Upper lobe of left lung (tissue), 6 donors: ENCODE data around the gene NAT16. TPM values are rescaled to one million over a fixed set of nuclear protein-coding genes. Genes with fewer than 3 reads are reported as not detected.
"Not testable (repeated sequence)": the region's sequence is repeated elsewhere in the genome, so short reads cannot be mapped to it uniquely, and the experiment has no call there.

ENCODE experiments used
- ATAC-seq, 2 donors: fragments of 200-7000 bp; cut with Tn5 transposase; one replicate each; pipeline ENCODE4 v1.9.1; 2022; ENCODE audit warnings: mild to moderate bottlenecking in 2 of 2, moderate library complexity in 2 of 2; ENCODE audit not compliant: low FRiP score in 2 of 2
- DNase-seq, 2 donors: peaks; one replicate each; pipeline ENCODE4 v3.0.0-alpha.2; 2019 to 2020
- H3K27ac ChIP-seq, 4 donors: fragments of 200-600 bp; sonication (generic); one replicate each; pipeline ENCODE4 v1.5.1; 2016 to 2019
- H3K27me3 ChIP-seq, 4 donors: fragments of 200-600 bp; sonication (generic); one replicate each; pipeline ENCODE4 v1.5.1; 2017 to 2019
- H3K36me3 ChIP-seq, 4 donors: fragments of 200-600 bp; sonication (generic); one replicate each; pipeline ENCODE4 v1.5.1; 2016 to 2019
- H3K4me1 ChIP-seq, 4 donors: fragments of 200-600 bp; sonication (generic); one replicate each; pipeline ENCODE4 v1.5.1; 2018 to 2019
- H3K4me3 ChIP-seq, 4 donors: fragments of 200-600 bp; sonication (generic); one replicate each; pipeline ENCODE4 v1.5.1; 2017 to 2019; ENCODE audit warnings: mild to moderate bottlenecking in 2 of 4, moderate library complexity in 1 of 4
- H3K9me3 ChIP-seq, 4 donors: fragments of 200-600 bp; sonication (generic); one replicate each; pipeline ENCODE4 v1.5.1; 2018 to 2019
- CTCF ChIP-seq, 6 experiments: fragments of 450-650 bp in 4 of 6; fragments of 200-600 bp in 2 of 6; sonication (generic) in 2 of 6; IDR thresholded peaks; one replicate each; pipeline ENCODE4 v1.5.1; 2016 to 2019; ENCODE audit warnings: antibody characterized with exemption in 6 of 6
- EP300 ChIP-seq, 4 donors: sonication (generic); formaldehyde crosslinking; IDR thresholded peaks; one replicate each; pipeline ENCODE4 v1.5.1; 2017; ENCODE audit warnings: antibody characterized with exemption in 4 of 4, control low read depth in 2 of 4
- POLR2A ChIP-seq, 4 donors: fragments of 450-650 bp; IDR thresholded peaks; one replicate each; pipeline ENCODE4 v1.5.1; 2016 to 2017; ENCODE audit warnings: antibody characterized with exemption in 4 of 4, mild to moderate bottlenecking in 2 of 4
- POLR2AphosphoS5 ChIP-seq, 2 donors: sonication (generic); formaldehyde crosslinking; IDR thresholded peaks; one replicate each; pipeline ENCODE4 v1.5.1; 2017; ENCODE audit warnings: antibody characterized with exemption in 2 of 2
- WGBS, 2 donors: methylation state at CpG; one replicate each; pipeline ENCODE4 v1.1.5; 2017 to 2018; 5-methylcytosine and 5-hydroxymethylcytosine counted together
- total RNA-seq, 6 donors: library from RNA; depleted of rRNA in 4 of 6; stranded (reverse); fragments of >200 nt in 4 of 6; gene quantifications; one replicate each; pipeline versions ENCODE4 v1.1.0 to v1.2.1, GENCODE V29; 2016 to 2021
- donor health status: DM: no; HTN: no; CAD: no; lungs with moderate emphysema.
- donor health status: DM: no; HTN: yes; CAD: no; lungs with severe emphysema.

The NAT16 gene
- total RNA-seq, 6 donors from 2014 or later, result not detected

- Histone ChIP-seq H3K4me1 (no peaks in the 10 kb centered on the region), H3K36me3 (peaks cover 9 to 89% (median 72%) of the 10 kb centered on the region in 4 donors), H3K9me3 (no peaks in the 10 kb centered on the region), H3K27ac (no peak overlapping the region), H3K4me3 (no peak overlapping the region), H3K27me3 (no peaks in the 10 kb centered on the region)
- TF ChIP-seq POLR2AphosphoS5 (IDR thresholded peaks at IDR 0.05) (no peak), POLR2A (IDR thresholded peaks at IDR 0.05) (no peak), EP300 (IDR thresholded peaks at IDR 0.05) (no peak), CTCF (IDR thresholded peaks at IDR 0.05) (no peak)
- ATAC-seq, result no peak
- WGBS, 2 donors, result 89 to 95% methylated on average over 8 to 14 of the region's 19 CpGs
- DNase-seq, result no peak
Measured at GRCh38 chr7:101210143-101210542, 30.1 kb upstream of the NAT16 start.

- no peak overlapping the region for H3K4me3 ChIP-seq
- no peaks in the 10 kb centered on the region for H3K27me3 ChIP-seq
- peaks cover 9 to 76% (median 61%) of the 10 kb centered on the region in 4 donors for H3K36me3 ChIP-seq
- no peak for DNase-seq
- no peak for TF ChIP-seq POLR2AphosphoS5 (IDR thresholded peaks at IDR 0.05)
- TF ChIP-seq POLR2A (IDR thresholded peaks at IDR 0.05), result no peak
- TF ChIP-seq CTCF (IDR thresholded peaks at IDR 0.05), result no peak
- no peak for TF ChIP-seq EP300 (IDR thresholded peaks at IDR 0.05)
- H3K27ac ChIP-seq, result no peak overlapping the region
- no peak for ATAC-seq
- H3K4me1 ChIP-seq, result no peaks in the 10 kb centered on the region
- H3K9me3 ChIP-seq, result no peaks in the 10 kb centered on the region
- WGBS, 2 donors, result 97 to 98% methylated on average over 14 of the region's 14 CpGs
Measured at GRCh38 chr7:101208794-101209193, 28.7 kb upstream of the NAT16 start.

GRCh38 chr7:101207459-101207858, 27.4 kb upstream of the NAT16 start:
- H3K9me3 ChIP-seq, result no peaks in the 10 kb centered on the region
- H3K27ac ChIP-seq, result no peak overlapping the region
- H3K27me3 ChIP-seq, result peaks cover 0 to 3% (median 1%) of the 10 kb centered on the region in 4 donors
- TF ChIP-seq EP300 (IDR thresholded peaks at IDR 0.05) (no peak), CTCF (IDR thresholded peaks at IDR 0.05) (no peak), POLR2AphosphoS5 (IDR thresholded peaks at IDR 0.05) (no peak), POLR2A (IDR thresholded peaks at IDR 0.05) (no peak)
- peaks cover 0 to under 1% (median 0%) of the 10 kb centered on the region in 4 donors for H3K4me1 ChIP-seq
- H3K36me3 ChIP-seq, result peaks cover 9 to 66% (median 52%) of the 10 kb centered on the region in 4 donors
- 93 to 95% methylated on average over 17 of the region's 17 CpGs for WGBS, 2 donors
- ATAC-seq (peak in 1 of 2 donors; percentile 3), DNase-seq (no peak)
- no peak overlapping the region for H3K4me3 ChIP-seq

- TF ChIP-seq EP300 (IDR thresholded peaks at IDR 0.05) (no peak), POLR2AphosphoS5 (IDR thresholded peaks at IDR 0.05) (no peak), POLR2A (IDR thresholded peaks at IDR 0.05) (no peak)
- H3K27me3 ChIP-seq, result peaks cover 0 to 11% (median 9%) of the 10 kb centered on the region in 4 donors
- no peak overlapping the region for H3K4me3 ChIP-seq
- DNase-seq (no peak), ATAC-seq (peak in 1 of 2 donors; percentile 23)
- H3K36me3 ChIP-seq, result peaks cover 9 to 58% (median 44%) of the 10 kb centered on the region in 4 donors
- 87 to 90% methylated on average over 19 of the region's 19 CpGs for WGBS, 2 donors
- H3K27ac ChIP-seq, result no peak overlapping the region
- no peaks in the 10 kb centered on the region for H3K9me3 ChIP-seq
- peaks cover 0 to 8% (median 6%) of the 10 kb centered on the region in 4 donors for H3K4me1 ChIP-seq
Measured at GRCh38 chr7:101206665-101207042, 26.6 kb upstream of the NAT16 start.

GRCh38 chr7:101205901-101206664, 26.0 kb upstream of the NAT16 start:
- TF ChIP-seq POLR2AphosphoS5 (IDR thresholded peaks at IDR 0.05) (no peak), CTCF (IDR thresholded peaks at IDR 0.05) (no peak), EP300 (IDR thresholded peaks at IDR 0.05) (no peak), POLR2A (IDR thresholded peaks at IDR 0.05) (no peak)
- Histone ChIP-seq H3K36me3 (peaks cover 5 to 53% (median 38%) of the 10 kb centered on the region in 4 donors), H3K4me3 (no peak overlapping the region), H3K9me3 (no peaks in the 10 kb centered on the region), H3K27ac (no peak overlapping the region), H3K4me1 (peaks cover 0 to 12% (median 9%) of the 10 kb centered on the region in 4 donors), H3K27me3 (peaks cover 0 to 17% (median 11%) of the 10 kb centered on the region in 4 donors)
- DNase-seq, result peak in 1 of 2 donors; percentile 58
- WGBS, 2 donors, result 86% methylated on average over 30 to 32 of the region's 32 CpGs
- ATAC-seq, result peak in 1 of 2 donors; percentile 24

GRCh38 chr7:101203740-101204738, 23.9 kb upstream of the NAT16 start:
- 60 to 61% methylated on average over 11 to 22 of the region's 22 CpGs for WGBS, 2 donors
- peaks cover 0 to 23% (median 14%) of the 10 kb centered on the region in 4 donors for H3K27me3 ChIP-seq

More at GRCh38 chr7:101203740-101204738, 23.9 kb upstream of the NAT16 start:
- DNase-seq, H3K4me3 ChIP-seq, H3K27ac ChIP-seq, H3K9me3 ChIP-seq, ATAC-seq: not testable (repeated sequence)
- Histone ChIP-seq H3K36me3 (peaks cover 0 to 32% (median 21%) of the 10 kb centered on the region in 4 donors), H3K4me1 (peaks cover 0 to 12% (median 9%) of the 10 kb centered on the region in 4 donors)
